IMR-90 (cell line): Measurements from ENCODE around the gene TTC7B. TPM values are rescaled to one million over a fixed set of nuclear protein-coding genes. Genes with fewer than 3 reads are reported as not detected.

Experiments used
- ATAC-seq: fragments of 200-7000 bp; cut with Tn5 transposase; 2 replicates; pipeline ENCODE4 v1.9.1; 2020; ENCODE audit warnings: low read depth, mild to moderate bottlenecking, moderate library complexity
- BruUV-seq: library from RNA; stranded (reverse); fragments of 400-500 nt; replicated peaks from 2 replicates; lab custom pipeline; 2021; lab: Mats Ljungman, UMichigan
- CTCF ChIA-PET: fragments of 300-600 bp; formaldehyde crosslinking; extraction: SDS; loops from one replicate; lab custom pipeline; 2021; ENCODE audit warnings: antibody characterized with exemption; lab: Yijun Ruan, JAX
- POLR2A ChIA-PET: fragments of 300-600 bp; sonication (Branson Sonifier 250); formaldehyde crosslinking; loops from one replicate; lab custom pipeline; 2022; ENCODE audit warnings: antibody characterized with exemption; ENCODE audit not compliant: unreplicated experiment; lab: Charles Lee
- DNase-seq: peaks from one replicate; pipeline ENCODE4 v3.0.0; 2013
- H2AFZ ChIP-seq: replicated peaks from 2 replicates; pipeline ENCODE3; 2013; ENCODE audit warnings: low read length, mild to moderate bottlenecking; ENCODE audit not compliant: poor library complexity
- H2AK5ac ChIP-seq: 2 replicates; pipeline ENCODE4 v1.6.1; 2013; ENCODE audit warnings: low read depth, low read length, inconsistent platforms
- H2AK9ac ChIP-seq: replicated peaks from 2 replicates; pipeline ENCODE3; 2013; ENCODE audit warnings: mild to moderate bottlenecking, low read depth, low read length, moderate library complexity; ENCODE audit not compliant: poor library complexity
- H2BK120ac ChIP-seq: 2 replicates; pipeline ENCODE4 v1.6.1; 2013; ENCODE audit warnings: low read depth, low read length, inconsistent platforms
- H2BK15ac ChIP-seq: 3 replicates; pipeline ENCODE4 v1.6.1; 2013; ENCODE audit warnings: low read depth, low read length, inconsistent platforms
- H2BK20ac ChIP-seq: 2 replicates; pipeline ENCODE4 v1.6.1; 2013; ENCODE audit warnings: low read depth, mild to moderate bottlenecking, inconsistent platforms, low read length, moderate library complexity
- H2BK5ac ChIP-seq: 2 replicates; pipeline ENCODE4 v1.6.1; 2013; ENCODE audit warnings: mild to moderate bottlenecking, low read depth, low read length, inconsistent platforms; ENCODE audit not compliant: poor library complexity, severe bottlenecking
- H3K14ac ChIP-seq: replicated peaks from 2 replicates; pipeline ENCODE4 v1.6.1; 2013; ENCODE audit warnings: low read depth, low read length, inconsistent platforms
- H3K18ac ChIP-seq: 2 replicates; pipeline ENCODE4 v1.6.1; 2013; ENCODE audit warnings: low read depth, low read length, control low read depth
- H3K23ac ChIP-seq: 2 replicates; pipeline ENCODE4 v1.6.1; 2013; ENCODE audit warnings: low read depth, low read length, inconsistent platforms
- H3K27ac ChIP-seq: 2 replicates; pipeline ENCODE4 v1.5.1; 2013; ENCODE audit warnings: mild to moderate bottlenecking, control low read depth, low read length; ENCODE audit not compliant: insufficient read depth
- H3K27me3 ChIP-seq: 2 replicates; pipeline ENCODE4 v1.6.1; 2013; ENCODE audit warnings: low read length; ENCODE audit not compliant: control insufficient read depth, insufficient read depth
- H3K36me3 ChIP-seq: 2 replicates; pipeline ENCODE4 v1.6.1; 2013; ENCODE audit warnings: low read length, mixed read lengths; ENCODE audit not compliant: control insufficient read depth, insufficient read depth
- H3K4ac ChIP-seq: 2 replicates; pipeline ENCODE4 v1.6.1; 2013; ENCODE audit warnings: low read depth, low read length, inconsistent platforms
- H3K4me1 ChIP-seq: 2 replicates; pipeline ENCODE4 v1.6.1; 2013; ENCODE audit warnings: low read length, mixed read lengths; ENCODE audit not compliant: control insufficient read depth, insufficient read depth
- H3K4me2 ChIP-seq: 2 replicates; pipeline ENCODE4 v1.6.1; 2013; ENCODE audit warnings: low read depth, mild to moderate bottlenecking, control low read depth, low read length, moderate library complexity
- H3K4me3 ChIP-seq: 2 replicates; pipeline ENCODE4 v1.5.1; 2013; ENCODE audit warnings: low read depth, mild to moderate bottlenecking, control low read depth, low read length, moderate library complexity; ENCODE audit not compliant: insufficient read depth
- H3K56ac ChIP-seq: 2 replicates; pipeline ENCODE4 v1.6.1; 2013; ENCODE audit warnings: low read length, inconsistent platforms; ENCODE audit not compliant: insufficient read depth; ENCODE audit errors: extremely low read depth
- H3K79me1 ChIP-seq, 2 experiments: 2 replicates each; pipeline ENCODE4 v1.6.1; 2013; ENCODE audit warnings: low read length in 2 of 2, inconsistent platforms in 1 of 2, low read depth in 1 of 2
- H3K9ac ChIP-seq: 2 replicates; pipeline ENCODE4 v1.6.1; 2013; ENCODE audit warnings: low read depth, low read length, control low read depth
- H3K9me1 ChIP-seq: 2 replicates; pipeline ENCODE4 v1.6.1; 2013; ENCODE audit warnings: low read length, inconsistent platforms; ENCODE audit not compliant: insufficient read depth
- H3K9me3 ChIP-seq: 2 replicates; pipeline ENCODE4 v1.6.1; 2013; ENCODE audit warnings: low read length; ENCODE audit not compliant: control insufficient read depth, insufficient read depth
- H4K20me1 ChIP-seq: 2 replicates; pipeline ENCODE4 v1.6.1; 2013; ENCODE audit warnings: low read length, inconsistent platforms; ENCODE audit not compliant: insufficient read depth
- H4K5ac ChIP-seq: 2 replicates; pipeline ENCODE4 v1.6.1; 2013; ENCODE audit warnings: mild to moderate bottlenecking, low read depth, low read length, control low read depth
- H4K8ac ChIP-seq, 2 experiments: 2 replicates each; pipeline ENCODE4 v1.6.1; 2013; ENCODE audit warnings: low read depth in 2 of 2, low read length in 2 of 2, control low read depth in 1 of 2, inconsistent platforms in 1 of 2
- H4K91ac ChIP-seq: 2 replicates; pipeline ENCODE4 v1.6.1; 2013; ENCODE audit warnings: low read depth, low read length, inconsistent platforms; ENCODE audit not compliant: insufficient read depth
- BHLHE40 ChIP-seq: fragments of 150-350 bp; IDR thresholded peaks from 2 replicates; pipeline ENCODE4 v1.6.1; 2016; ENCODE audit warnings: mild to moderate bottlenecking, low read depth, low read length
- CEBPB ChIP-seq: IDR thresholded peaks from 2 replicates; pipeline ENCODE4 v1.6.1; 2012; ENCODE audit warnings: low read depth, low read length, improper control_type of control experiment
- CHD1 ChIP-seq: IDR thresholded peaks from 2 replicates; pipeline ENCODE4 v1.6.1; 2012; ENCODE audit warnings: low read depth, low read length, improper control_type of control experiment
- CTCF ChIP-seq: conservative IDR thresholded peaks from 2 replicates; pipeline ENCODE4 v1.5.1; 2012; ENCODE audit warnings: mild to moderate bottlenecking, low read depth, low read length, improper control_type of control experiment
- ELK1 ChIP-seq: fragments of 150-350 bp; IDR thresholded peaks from 2 replicates; pipeline ENCODE4 v1.6.1; 2016; ENCODE audit warnings: low read depth, mild to moderate bottlenecking, low read length, moderate library complexity, borderline replicate concordance
- MAFK ChIP-seq: IDR thresholded peaks from 2 replicates; pipeline ENCODE4 v1.6.1; 2012; ENCODE audit warnings: low read depth, low read length, improper control_type of control experiment
- MXI1 ChIP-seq: IDR thresholded peaks from 2 replicates; pipeline ENCODE4 v1.6.1; 2012; ENCODE audit warnings: low read depth, mild to moderate bottlenecking, low read length, moderate library complexity, borderline replicate concordance
- NFE2L2 ChIP-seq: fragments of 150-350 bp; IDR thresholded peaks from 2 replicates; pipeline ENCODE4 v1.6.1; 2016; ENCODE audit warnings: low read depth, mild to moderate bottlenecking, low read length
- RAD21 ChIP-seq: IDR thresholded peaks from 2 replicates; pipeline ENCODE4 v1.6.1; 2012; ENCODE audit warnings: low read length, improper control_type of control experiment
- RCOR1 ChIP-seq: IDR thresholded peaks from 2 replicates; pipeline ENCODE4 v1.6.1; 2012; ENCODE audit warnings: mild to moderate bottlenecking, low read length, improper control_type of control experiment; ENCODE audit not compliant: insufficient replicate concordance
- SMC3 ChIP-seq: fragments of 150-350 bp; IDR thresholded peaks from 2 replicates; pipeline ENCODE4 v1.6.1; 2016; ENCODE audit warnings: low read depth, mild to moderate bottlenecking, antibody characterized with exemption, low read length, moderate library complexity
- USF2 ChIP-seq: fragments of 150-350 bp; IDR thresholded peaks from 2 replicates; pipeline ENCODE4 v1.6.1; 2017; ENCODE audit warnings: mild to moderate bottlenecking, antibody characterized with exemption, low read length, low read depth
- WGBS, 2 experiments: methylation state at CpG; one replicate each; pipeline versions ENCODE4 v1.1.5 to v1.1.7; 2013; ENCODE audit warnings: missing lambda C conversion rate in 2 of 2; ENCODE audit not compliant: insufficient read length in 1 of 2; ENCODE audit errors: extremely low coverage in 2 of 2; 5-methylcytosine and 5-hydroxymethylcytosine counted together
- dilution Hi-C: fragments of 300-500 bp; cut with HindIII; formaldehyde crosslinking; loops from one replicate; pipeline ENCODE4 v1.14.3; 2018; ENCODE audit warnings: low sequenced_read_pairs; ENCODE audit not compliant: unreplicated experiment
- in situ Hi-C: fragments of 300-500 bp; cut with MboI; formaldehyde crosslinking; loops from 3 replicates; pipeline ENCODE4 v1.14.3; 2019; ENCODE audit warnings: low sequenced_read_pairs, inconsistent platforms, mixed read lengths
- intact Hi-C: fragments of 100-400 bp; cut with micrococcal nuclease; formaldehyde crosslinking; loops from 2 replicates; pipeline ENCODE4 v1.10.0; 2022
- polyA plus RNA-seq, 3 experiments: library from polyadenylated mRNA; depleted of rRNA; stranded (reverse); fragments of >200 nt; gene quantifications; 2 replicates each; pipeline ENCODE4 v1.2.3, GENCODE V29; 2012; ENCODE audit warnings: low replicate concordance in 1 of 3
- total RNA-seq: library from RNA; depleted of rRNA; stranded (reverse); fragments of >200 nt; gene quantifications from 2 replicates; pipeline ENCODE4 v1.2.3, GENCODE V29; 2012

TTC7B gene
- total and polyA plus RNA-seq, 2 of the 4 experiments (the other 2 are of a cell fraction): 18.1 to 35.3 TPM

DNA sequence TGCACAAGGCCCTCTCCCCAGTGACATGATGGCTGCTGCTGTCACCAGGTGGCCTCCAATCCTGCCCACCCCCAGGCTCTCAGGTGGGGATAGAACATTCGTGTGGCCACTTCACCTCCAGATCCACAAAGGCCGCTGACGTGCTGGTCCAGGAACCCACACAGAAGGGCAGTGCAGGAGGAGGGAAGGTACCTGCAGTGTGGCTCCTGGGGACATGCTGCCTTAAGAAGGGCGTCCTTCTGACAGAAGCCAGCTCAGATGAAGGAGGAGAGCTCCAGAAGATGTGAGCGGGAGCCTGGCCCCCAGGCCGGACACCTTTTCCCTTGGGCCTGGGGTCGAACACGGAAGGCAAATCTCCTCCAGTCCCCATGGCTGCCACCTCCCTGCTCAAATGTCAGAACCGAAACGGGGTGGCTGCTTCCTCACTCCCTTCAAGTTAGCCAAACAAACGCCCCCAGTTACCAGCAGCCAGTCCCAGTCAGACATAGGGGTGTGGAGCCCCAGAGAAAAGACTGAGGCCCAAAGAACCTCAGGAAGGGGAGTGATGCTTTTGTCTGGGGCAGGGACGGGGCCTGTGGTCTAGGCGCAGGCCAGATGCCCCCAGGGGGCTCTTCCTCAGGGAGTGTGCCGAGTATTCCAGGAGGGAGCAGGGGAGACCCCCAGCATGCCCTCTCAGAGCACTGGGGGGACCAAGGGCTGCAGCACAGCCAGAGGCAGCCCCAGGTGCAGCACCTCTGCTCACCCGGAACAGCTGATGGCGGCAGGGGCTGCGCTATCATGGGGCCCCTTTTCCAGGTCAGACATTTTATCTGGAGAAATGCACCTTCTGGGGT, 263.5 kb downstream of the TTC7B start:
- Histone ChIP-seq H3K36me3 (no peaks in the 10 kb centered on the region), H2BK5ac (no peak overlapping the region), H3K9me3 (no peaks in the 10 kb centered on the region), H3K79me1 (no peaks in the 10 kb centered on the region), H3K9me1 (peaks cover 12% of the 10 kb centered on the region), H4K5ac (no peak overlapping the region), H4K8ac (no peak overlapping the region), H3K27ac (no peak overlapping the region), H3K27me3 (no peaks in the 10 kb centered on the region), H2BK15ac (no peak overlapping the region), H3K18ac (no peak overlapping the region), H2AK5ac (no peak overlapping the region), H3K14ac (no peak overlapping the region), H3K56ac (no peak overlapping the region), H3K4ac (no peak overlapping the region), H3K9ac (no peak overlapping the region), H4K20me1 (no peaks in the 10 kb centered on the region; the same call in none of the 2 replicates), H2BK20ac (no peak overlapping the region), H3K4me1 (peaks cover 5% of the 10 kb centered on the region; the same call in 1 of the 2 replicates), H3K4me3 (no peak overlapping the region), H2AFZ (no peak overlapping the region), H3K4me2 (no peak overlapping the region), H4K91ac (no peak overlapping the region), H2AK9ac (no peak overlapping the region), H2BK120ac (no peak overlapping the region), H3K23ac (no peak overlapping the region)
- no TSS peak for BruUV-seq
- DNase-seq (no peak), ATAC-seq (no peak)
- dilution Hi-C loops: no loop called here
- in situ Hi-C loops: no loop called here
- TF ChIP-seq RAD21: no peak
- no peak for TF ChIP-seq CEBPB
- TF ChIP-seq RCOR1: no peak
- TF ChIP-seq NFE2L2: no peak
- no peak for TF ChIP-seq ELK1
- no peak for TF ChIP-seq SMC3
- TF ChIP-seq BHLHE40: no peak
- no peak for TF ChIP-seq CHD1
- TF ChIP-seq USF2: no peak
- no peak for TF ChIP-seq MXI1
- no peak for TF ChIP-seq CTCF
- TF ChIP-seq MAFK: no peak
- CTCF ChIA-PET: no interaction called here
- intact Hi-C loops: no loop called here
- WGBS, 2 experiments: 94% methylated on average over 5 of the region's 17 CpGs; no CpG with 5 or more reads in 1 of the 2 experiments
- POLR2A ChIA-PET: no interaction called here
